Measurements from ENCODE around the gene PSMB7.

The PSMB7 gene

GRCh38 chr9:124323904-124324303 is 91.3 kb downstream of the PSMB7 start:
- no peak for DNase-seq

- peak; percentile 76 for DNase-seq
These were observed 92.4 kb downstream of the PSMB7 start for GRCh38 chr9:124322618-124323432.

GRCh38 chr9:124321935-124322334 is 93.3 kb downstream of the PSMB7 start:
- DNase-seq, result no peak

- DNase-seq, result no peak
These were observed 93.8 kb downstream of the PSMB7 start for GRCh38 chr9:124321416-124321815.

GRCh38 chr9:124320062-124320973 is 94.9 kb downstream of the PSMB7 start:
- peak; percentile 76 for DNase-seq

GRCh38 chr9:124315882-124316281 is 99.4 kb downstream of the PSMB7 start:
- no peak for DNase-seq

- no peak for DNase-seq
These were observed 101.3 kb downstream of the PSMB7 start for GRCh38 chr9:124313940-124314339.

- DNase-seq, result no peak
These were observed 102.7 kb downstream of the PSMB7 start for GRCh38 chr9:124312290-124313265.

- DNase-seq, result no peak
These were observed 104.0 kb downstream of the PSMB7 start for GRCh38 chr9:124311283-124311682.

- no peak for DNase-seq
These were observed 105.6 kb downstream of the PSMB7 start for GRCh38 chr9:124309667-124310084.

- no peak for DNase-seq
These were observed 106.4 kb downstream of the PSMB7 start for GRCh38 chr9:124308606-124309491.

GRCh38 chr9:124307379-124308030 is 107.7 kb downstream of the PSMB7 start:
- no peak for DNase-seq

GRCh38 chr9:124306098-124306735 is 109.0 kb downstream of the PSMB7 start:
- no peak for DNase-seq

- no peak for DNase-seq
These were observed 111.0 kb downstream of the PSMB7 start for GRCh38 chr9:124304285-124304684.

- DNase-seq, result no peak
These were observed 111.5 kb downstream of the PSMB7 start for GRCh38 chr9:124303762-124304161.

Data from NCI-H82 (cell line).